Esophagus squamous epithelium (tissue), 4 donors: ENCODE measurements around the gene TMEM201.

Experiments used
- CTCF ChIP-seq, 6 experiments: fragments of 450-650 bp in 4 of 6; fragments of 200-600 bp in 2 of 6; sonication (generic) in 2 of 6; IDR thresholded peaks; one replicate each; pipeline ENCODE4 v1.5.1; 2016 to 2019; ENCODE audit warnings: antibody characterized with exemption in 6 of 6, mild to moderate bottlenecking in 4 of 6, moderate library complexity in 4 of 6
- POLR2A ChIP-seq, 4 donors: fragments of 450-650 bp; IDR thresholded peaks; one replicate each; pipeline ENCODE4 v1.6.1; 2017; ENCODE audit warnings: antibody characterized with exemption in 4 of 4, mild to moderate bottlenecking in 4 of 4, moderate library complexity in 3 of 4

DNA sequence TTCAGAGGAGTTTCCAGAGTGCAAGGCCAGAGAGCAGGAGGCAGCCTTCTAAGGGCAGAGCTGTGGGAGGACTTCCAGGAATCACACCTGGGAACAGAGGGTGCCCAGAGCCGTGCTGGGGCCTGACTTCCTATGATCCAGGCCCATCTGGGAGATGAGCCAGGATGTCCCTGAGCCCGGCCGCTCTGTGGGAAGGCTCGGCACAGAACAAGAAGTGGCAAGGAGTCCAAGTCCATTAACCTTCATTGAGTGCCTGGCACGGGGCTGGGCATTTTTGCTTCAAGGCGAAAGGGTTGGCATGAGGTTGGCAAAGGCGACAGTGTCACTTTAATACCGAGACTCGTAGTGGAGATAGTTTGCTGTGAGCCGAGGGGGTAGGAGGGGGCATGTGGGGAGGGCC, 18.2 kb downstream of the TMEM201 start:
- TF ChIP-seq CTCF (IDR thresholded peaks at IDR 0.05) = no peak
- no peak for TF ChIP-seq POLR2A (IDR thresholded peaks at IDR 0.05)
